MCF 10A (cell line): ENCODE measurements around the gene ARHGAP24. TPM values are rescaled to one million over a fixed set of nuclear protein-coding genes. Genes with fewer than 3 reads are reported as not detected.
A peak's percentile ranks its signal among the peaks of the same experiment; 100 is the strongest.

ENCODE experiments used
- BruUV-seq: library from RNA; stranded (reverse); fragments of 400-500 nt; replicated peaks from 2 replicates; lab custom pipeline; 2021; lab: Mats Ljungman, UMichigan
- CTCF ChIA-PET: fragments of 300-600 bp; sonication (Branson Sonifier 250); formaldehyde crosslinking; extraction: SDS; loops from one replicate; lab custom pipeline; 2021; ENCODE audit warnings: antibody characterized with exemption, inconsistent platforms; lab: Yijun Ruan, JAX
- POLR2A ChIA-PET: fragments of 300-600, 350-650 bp; sonication (Branson Sonifier 250); formaldehyde crosslinking; extraction: SDS; loops from one replicate; lab custom pipeline; 2020; ENCODE audit warnings: antibody characterized with exemption, inconsistent platforms; lab: Yijun Ruan, JAX
- DNase-seq: peaks from one replicate; pipeline ENCODE4 v3.0.0-alpha.2; 2018; ENCODE audit not compliant: unreplicated experiment
- H3K27ac Mint-ChIP-seq: one replicate; pipeline ENCODE4 v1.8.0; 2022; ENCODE audit warnings: mild to moderate bottlenecking, low read depth, mixed read lengths; ENCODE audit not compliant: unreplicated experiment
- H3K27me3 Mint-ChIP-seq: one replicate; pipeline ENCODE4 v1.8.0; 2022; ENCODE audit warnings: mixed read lengths; ENCODE audit not compliant: insufficient read depth, unreplicated experiment
- H3K36me3 Mint-ChIP-seq: one replicate; pipeline ENCODE4 v1.8.0; 2022; ENCODE audit warnings: mild to moderate bottlenecking, moderate library complexity, mixed read lengths; ENCODE audit not compliant: insufficient read depth, unreplicated experiment
- H3K4me1 Mint-ChIP-seq: one replicate; pipeline ENCODE4 v1.8.0; 2022; ENCODE audit warnings: mixed read lengths; ENCODE audit not compliant: insufficient read depth, unreplicated experiment
- H3K4me3 Mint-ChIP-seq: one replicate; pipeline ENCODE4 v1.8.0; 2022; ENCODE audit warnings: mild to moderate bottlenecking, moderate library complexity, mixed read lengths; ENCODE audit not compliant: unreplicated experiment
- H3K9me3 Mint-ChIP-seq: one replicate; pipeline ENCODE4 v1.8.0; 2022; ENCODE audit warnings: mixed read lengths; ENCODE audit not compliant: unreplicated experiment
- intact Hi-C: fragments of 100-400 bp; cut with micrococcal nuclease; formaldehyde crosslinking; loops from 2 replicates; pipeline ENCODE4 v1.14.1; 2022
- total RNA-seq: library from RNA; stranded (reverse); gene quantifications from 2 replicates; pipeline ENCODE4 v1.2.3, GENCODE V29; 2022
- TF ChIP-seq, protein P1 (sequence below): fragments of 200-600 bp; IDR thresholded peaks from one replicate; pipeline ENCODE4 v1.8.0; 2022; ENCODE audit warnings: antibody characterized with exemption, mild to moderate bottlenecking; ENCODE audit not compliant: unreplicated experiment

Gene ARHGAP24
- total RNA-seq, 1 experiment from 2014 or later: 2.6 TPM

- Mint-ChIP-seq H3K9me3 (no peaks in the 10 kb centered on the region), H3K4me1 (no peaks in the 10 kb centered on the region)
- CTCF ChIA-PET: interaction anchor here (0.7 kb wide), 1 partner anchor 1298 kb away, joined by 5 read pairs; no protein-coding TSS in a partner anchor
These were observed 28.6 kb upstream of the ARHGAP24 start for GRCh38 chr4:85446141-85446861.

DNA sequence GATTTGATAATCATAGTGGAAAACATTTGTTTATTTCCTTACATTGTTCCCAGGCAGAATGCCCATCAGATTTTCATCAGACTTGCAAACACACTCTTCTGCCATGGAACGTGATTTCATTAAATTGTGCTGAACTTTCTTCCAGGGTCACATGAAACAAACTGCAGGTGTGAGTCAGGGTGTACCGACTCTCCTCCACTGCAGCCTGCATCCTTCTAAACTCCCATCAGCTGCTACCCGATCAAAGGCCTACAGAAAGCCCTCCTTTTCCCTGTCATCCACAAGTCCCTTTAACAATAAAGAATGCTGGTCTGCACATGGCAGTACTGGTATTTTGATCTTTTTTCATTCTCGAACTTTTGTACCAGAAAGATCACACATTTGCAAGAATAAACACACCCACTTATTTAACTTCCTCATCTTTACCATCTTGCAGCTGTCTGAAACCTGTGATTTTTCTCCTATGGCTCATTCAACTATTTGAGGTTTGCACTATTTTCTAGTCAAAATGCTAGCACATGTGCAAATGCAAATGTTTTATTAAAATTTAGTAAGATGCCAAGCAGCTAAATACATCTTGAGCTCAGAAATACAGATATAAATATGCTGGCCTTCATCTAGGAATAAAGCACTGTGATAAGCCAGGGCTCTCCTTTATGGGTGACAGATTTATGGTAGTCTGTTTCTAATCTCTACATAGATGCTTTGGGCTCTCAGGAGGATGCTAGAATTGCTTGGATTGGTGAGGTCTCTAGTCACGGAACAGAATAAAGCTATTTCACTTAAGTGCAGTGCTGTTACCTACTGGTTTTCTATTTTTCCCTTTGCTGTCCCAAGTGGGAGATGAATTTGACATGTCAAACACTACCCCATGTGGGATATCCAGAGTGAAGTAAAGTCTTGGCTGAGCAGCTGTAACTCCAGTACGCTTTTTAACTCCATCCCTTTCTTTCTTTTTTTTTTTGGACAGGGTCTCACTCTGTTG lies 25.8 kb upstream of the ARHGAP24 start:
- no peak overlapping the region for H3K4me3 Mint-ChIP-seq
- BruUV-seq: no TSS peak
- no peaks in the 10 kb centered on the region for H3K36me3 Mint-ChIP-seq
- intact Hi-C loops: no loop called here
- no peak overlapping the region for H3K27ac Mint-ChIP-seq
- TF ChIP-seq, protein P1, sequence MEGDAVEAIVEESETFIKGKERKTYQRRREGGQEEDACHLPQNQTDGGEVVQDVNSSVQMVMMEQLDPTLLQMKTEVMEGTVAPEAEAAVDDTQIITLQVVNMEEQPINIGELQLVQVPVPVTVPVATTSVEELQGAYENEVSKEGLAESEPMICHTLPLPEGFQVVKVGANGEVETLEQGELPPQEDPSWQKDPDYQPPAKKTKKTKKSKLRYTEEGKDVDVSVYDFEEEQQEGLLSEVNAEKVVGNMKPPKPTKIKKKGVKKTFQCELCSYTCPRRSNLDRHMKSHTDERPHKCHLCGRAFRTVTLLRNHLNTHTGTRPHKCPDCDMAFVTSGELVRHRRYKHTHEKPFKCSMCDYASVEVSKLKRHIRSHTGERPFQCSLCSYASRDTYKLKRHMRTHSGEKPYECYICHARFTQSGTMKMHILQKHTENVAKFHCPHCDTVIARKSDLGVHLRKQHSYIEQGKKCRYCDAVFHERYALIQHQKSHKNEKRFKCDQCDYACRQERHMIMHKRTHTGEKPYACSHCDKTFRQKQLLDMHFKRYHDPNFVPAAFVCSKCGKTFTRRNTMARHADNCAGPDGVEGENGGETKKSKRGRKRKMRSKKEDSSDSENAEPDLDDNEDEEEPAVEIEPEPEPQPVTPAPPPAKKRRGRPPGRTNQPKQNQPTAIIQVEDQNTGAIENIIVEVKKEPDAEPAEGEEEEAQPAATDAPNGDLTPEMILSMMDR: no peak
- no peak for DNase-seq
- ChIA-PET CTCF (interaction anchor here (0.6 kb wide), 1 partner anchor 115 kb away, joined by 3 read pairs; no protein-coding TSS in a partner anchor), POLR2A (interaction anchor here (0.9 to 1.4 kb wide), 2 partner anchors 15 to 26 kb away, joined by 3 to 7 read pairs; partner anchors contain the start of gene ARHGAP24)
- H3K4me1 Mint-ChIP-seq: no peaks in the 10 kb centered on the region
- no peaks in the 10 kb centered on the region for H3K27me3 Mint-ChIP-seq
- H3K9me3 Mint-ChIP-seq: no peaks in the 10 kb centered on the region

More at GRCh38 chr4:85446141-85446861, 28.6 kb upstream of the ARHGAP24 start:
- H3K27me3 Mint-ChIP-seq: no peaks in the 10 kb centered on the region
- TF ChIP-seq, protein P1: no peak
- intact Hi-C loops: no loop called here
- POLR2A ChIA-PET: interaction anchor here (1.2 kb wide), 1 partner anchor 29 kb away, joined by 4 read pairs; the partner anchor contains the start of gene ARHGAP24
- no peak overlapping the region for H3K4me3 Mint-ChIP-seq
- BruUV-seq: no TSS peak
- H3K36me3 Mint-ChIP-seq: no peaks in the 10 kb centered on the region
- no peak overlapping the region for H3K27ac Mint-ChIP-seq
- DNase-seq: peak; percentile 12

DNA sequence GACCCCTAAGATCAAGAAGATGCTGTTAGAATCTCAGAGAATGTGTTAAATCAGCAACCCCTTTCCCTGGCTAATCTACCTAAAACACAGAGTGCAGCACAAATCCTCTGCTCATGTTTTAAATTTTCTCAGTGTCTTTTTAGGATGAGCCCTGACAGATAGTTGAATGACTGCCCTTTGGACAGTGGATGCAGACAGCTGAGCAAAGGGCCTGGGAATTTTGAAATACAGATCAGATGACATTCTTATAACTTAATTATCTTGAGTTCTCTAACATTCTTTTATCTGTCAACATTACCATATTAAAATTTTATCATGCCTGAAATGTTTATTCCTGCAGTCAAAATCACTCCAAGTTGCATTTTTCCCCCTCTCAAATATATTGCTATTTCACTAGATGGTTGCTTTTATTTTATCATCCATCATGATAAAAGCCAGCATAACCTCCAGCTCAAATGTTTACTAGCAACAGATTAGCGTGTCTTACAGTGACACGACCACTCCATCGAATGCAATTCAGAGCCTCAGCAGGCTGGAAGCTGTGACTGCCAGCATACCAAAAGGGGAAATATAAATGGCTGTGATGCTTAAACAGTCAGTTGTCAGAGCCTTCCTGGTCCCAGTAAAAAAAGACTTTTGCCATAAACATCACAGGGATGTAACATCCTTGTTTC lies 22.8 kb upstream of the ARHGAP24 start:
- no peaks in the 10 kb centered on the region for H3K4me1 Mint-ChIP-seq
- BruUV-seq: no TSS peak
- no peaks in the 10 kb centered on the region for H3K36me3 Mint-ChIP-seq
- intact Hi-C loops: no loop called here
- H3K27me3 Mint-ChIP-seq: no peaks in the 10 kb centered on the region
- POLR2A ChIA-PET: no interaction called here
- no peak for DNase-seq
- TF ChIP-seq, protein P1: no peak
- CTCF ChIA-PET: no interaction called here
- H3K9me3 Mint-ChIP-seq: no peaks in the 10 kb centered on the region
- H3K4me3 Mint-ChIP-seq: no peak overlapping the region
- H3K27ac Mint-ChIP-seq: no peak overlapping the region
